IMR-90 (cell line): ENCODE results near the gene PMPCA. TPM values are rescaled to one million over a fixed set of nuclear protein-coding genes. Genes with fewer than 3 reads are reported as not detected.

Experiments used
- ATAC-seq: fragments of 200-7000 bp; cut with Tn5 transposase; 2 replicates; pipeline ENCODE4 v1.9.1; 2020; ENCODE audit warnings: low read depth, mild to moderate bottlenecking, moderate library complexity
- BruUV-seq: library from RNA; stranded (reverse); fragments of 400-500 nt; replicated peaks from 2 replicates; lab custom pipeline; 2021; lab: Mats Ljungman, UMichigan
- CTCF ChIA-PET: fragments of 300-600 bp; formaldehyde crosslinking; extraction: SDS; loops from one replicate; lab custom pipeline; 2021; ENCODE audit warnings: antibody characterized with exemption; lab: Yijun Ruan, JAX
- POLR2A ChIA-PET: fragments of 300-600 bp; sonication (Branson Sonifier 250); formaldehyde crosslinking; loops from one replicate; lab custom pipeline; 2022; ENCODE audit warnings: antibody characterized with exemption; ENCODE audit not compliant: unreplicated experiment; lab: Charles Lee
- DNase-seq: peaks from one replicate; pipeline ENCODE4 v3.0.0; 2013
- H2AFZ ChIP-seq: replicated peaks from 2 replicates; pipeline ENCODE3; 2013; ENCODE audit warnings: low read length, mild to moderate bottlenecking; ENCODE audit not compliant: poor library complexity
- H2AK5ac ChIP-seq: 2 replicates; pipeline ENCODE4 v1.6.1; 2013; ENCODE audit warnings: low read depth, low read length, inconsistent platforms
- H2AK9ac ChIP-seq: replicated peaks from 2 replicates; pipeline ENCODE3; 2013; ENCODE audit warnings: mild to moderate bottlenecking, low read depth, low read length, moderate library complexity; ENCODE audit not compliant: poor library complexity
- H2BK120ac ChIP-seq: 2 replicates; pipeline ENCODE4 v1.6.1; 2013; ENCODE audit warnings: low read depth, low read length, inconsistent platforms
- H2BK15ac ChIP-seq: 3 replicates; pipeline ENCODE4 v1.6.1; 2013; ENCODE audit warnings: low read depth, low read length, inconsistent platforms
- H2BK20ac ChIP-seq: 2 replicates; pipeline ENCODE4 v1.6.1; 2013; ENCODE audit warnings: low read depth, mild to moderate bottlenecking, inconsistent platforms, low read length, moderate library complexity
- H2BK5ac ChIP-seq: 2 replicates; pipeline ENCODE4 v1.6.1; 2013; ENCODE audit warnings: mild to moderate bottlenecking, low read depth, low read length, inconsistent platforms; ENCODE audit not compliant: poor library complexity, severe bottlenecking
- H3K14ac ChIP-seq: replicated peaks from 2 replicates; pipeline ENCODE4 v1.6.1; 2013; ENCODE audit warnings: low read depth, low read length, inconsistent platforms
- H3K18ac ChIP-seq: 2 replicates; pipeline ENCODE4 v1.6.1; 2013; ENCODE audit warnings: low read depth, low read length, control low read depth
- H3K23ac ChIP-seq: 2 replicates; pipeline ENCODE4 v1.6.1; 2013; ENCODE audit warnings: low read depth, low read length, inconsistent platforms
- H3K27ac ChIP-seq: 2 replicates; pipeline ENCODE4 v1.5.1; 2013; ENCODE audit warnings: mild to moderate bottlenecking, control low read depth, low read length; ENCODE audit not compliant: insufficient read depth
- H3K27me3 ChIP-seq: 2 replicates; pipeline ENCODE4 v1.6.1; 2013; ENCODE audit warnings: low read length; ENCODE audit not compliant: control insufficient read depth, insufficient read depth
- H3K36me3 ChIP-seq: 2 replicates; pipeline ENCODE4 v1.6.1; 2013; ENCODE audit warnings: low read length, mixed read lengths; ENCODE audit not compliant: control insufficient read depth, insufficient read depth
- H3K4ac ChIP-seq: 2 replicates; pipeline ENCODE4 v1.6.1; 2013; ENCODE audit warnings: low read depth, low read length, inconsistent platforms
- H3K4me1 ChIP-seq: 2 replicates; pipeline ENCODE4 v1.6.1; 2013; ENCODE audit warnings: low read length, mixed read lengths; ENCODE audit not compliant: control insufficient read depth, insufficient read depth
- H3K4me2 ChIP-seq: 2 replicates; pipeline ENCODE4 v1.6.1; 2013; ENCODE audit warnings: low read depth, mild to moderate bottlenecking, control low read depth, low read length, moderate library complexity
- H3K4me3 ChIP-seq: 2 replicates; pipeline ENCODE4 v1.5.1; 2013; ENCODE audit warnings: low read depth, mild to moderate bottlenecking, control low read depth, low read length, moderate library complexity; ENCODE audit not compliant: insufficient read depth
- H3K56ac ChIP-seq: 2 replicates; pipeline ENCODE4 v1.6.1; 2013; ENCODE audit warnings: low read length, inconsistent platforms; ENCODE audit not compliant: insufficient read depth; ENCODE audit errors: extremely low read depth
- H3K79me1 ChIP-seq, 2 experiments: 2 replicates each; pipeline ENCODE4 v1.6.1; 2013; ENCODE audit warnings: low read length in 2 of 2, inconsistent platforms in 1 of 2, low read depth in 1 of 2
- H3K9ac ChIP-seq: 2 replicates; pipeline ENCODE4 v1.6.1; 2013; ENCODE audit warnings: low read depth, low read length, control low read depth
- H3K9me1 ChIP-seq: 2 replicates; pipeline ENCODE4 v1.6.1; 2013; ENCODE audit warnings: low read length, inconsistent platforms; ENCODE audit not compliant: insufficient read depth
- H3K9me3 ChIP-seq: 2 replicates; pipeline ENCODE4 v1.6.1; 2013; ENCODE audit warnings: low read length; ENCODE audit not compliant: control insufficient read depth, insufficient read depth
- H4K20me1 ChIP-seq: 2 replicates; pipeline ENCODE4 v1.6.1; 2013; ENCODE audit warnings: low read length, inconsistent platforms; ENCODE audit not compliant: insufficient read depth
- H4K5ac ChIP-seq: 2 replicates; pipeline ENCODE4 v1.6.1; 2013; ENCODE audit warnings: mild to moderate bottlenecking, low read depth, low read length, control low read depth
- H4K8ac ChIP-seq, 2 experiments: 2 replicates each; pipeline ENCODE4 v1.6.1; 2013; ENCODE audit warnings: low read depth in 2 of 2, low read length in 2 of 2, control low read depth in 1 of 2, inconsistent platforms in 1 of 2
- H4K91ac ChIP-seq: 2 replicates; pipeline ENCODE4 v1.6.1; 2013; ENCODE audit warnings: low read depth, low read length, inconsistent platforms; ENCODE audit not compliant: insufficient read depth
- BHLHE40 ChIP-seq: fragments of 150-350 bp; IDR thresholded peaks from 2 replicates; pipeline ENCODE4 v1.6.1; 2016; ENCODE audit warnings: mild to moderate bottlenecking, low read depth, low read length
- MAZ ChIP-seq: IDR thresholded peaks from 2 replicates; pipeline ENCODE4 v1.6.1; 2012; ENCODE audit warnings: low read depth, mild to moderate bottlenecking, low read length, improper control_type of control experiment, moderate library complexity, borderline replicate concordance
- SMC3 ChIP-seq: fragments of 150-350 bp; IDR thresholded peaks from 2 replicates; pipeline ENCODE4 v1.6.1; 2016; ENCODE audit warnings: low read depth, mild to moderate bottlenecking, antibody characterized with exemption, low read length, moderate library complexity
- WGBS, 2 experiments: methylation state at CpG; one replicate each; pipeline versions ENCODE4 v1.1.5 to v1.1.7; 2013; ENCODE audit warnings: missing lambda C conversion rate in 2 of 2; ENCODE audit not compliant: insufficient read length in 1 of 2; ENCODE audit errors: extremely low coverage in 2 of 2; 5-methylcytosine and 5-hydroxymethylcytosine counted together
- dilution Hi-C: fragments of 300-500 bp; cut with HindIII; formaldehyde crosslinking; loops from one replicate; pipeline ENCODE4 v1.14.3; 2018; ENCODE audit warnings: low sequenced_read_pairs; ENCODE audit not compliant: unreplicated experiment
- in situ Hi-C: fragments of 300-500 bp; cut with MboI; formaldehyde crosslinking; loops from 3 replicates; pipeline ENCODE4 v1.14.3; 2019; ENCODE audit warnings: low sequenced_read_pairs, inconsistent platforms, mixed read lengths
- intact Hi-C: fragments of 100-400 bp; cut with micrococcal nuclease; formaldehyde crosslinking; loops from 2 replicates; pipeline ENCODE4 v1.10.0; 2022
- polyA plus RNA-seq, 3 experiments: library from polyadenylated mRNA; depleted of rRNA; stranded (reverse); fragments of >200 nt; gene quantifications; 2 replicates each; pipeline ENCODE4 v1.2.3, GENCODE V29; 2012; ENCODE audit warnings: low replicate concordance in 1 of 3
- total RNA-seq: library from RNA; depleted of rRNA; stranded (reverse); fragments of >200 nt; gene quantifications from 2 replicates; pipeline ENCODE4 v1.2.3, GENCODE V29; 2012

PMPCA gene
- total and polyA plus RNA-seq, 2 of the 4 experiments (the other 2 are of a cell fraction) = 62.6 to 95.8 TPM

- H4K20me1 ChIP-seq = peaks cover 71% of the 10 kb centered on the region
- in situ Hi-C loops = no loop called here
- intact Hi-C loops = loop anchor here (2.0 kb wide), 1 partner anchor 45 kb away; the partner anchor contains the start of gene SEC16A
- H3K27ac ChIP-seq = peak overlapping the region; percentile 73
- H3K36me3 ChIP-seq = peaks cover 41% of the 10 kb centered on the region
- WGBS, 2 experiments = 20% methylated on average over 8 of the region's 37 CpGs; no CpG with 5 or more reads in 1 of the 2 experiments
- H3K9ac ChIP-seq = peak overlapping the region; percentile 89
- no peak overlapping the region for H2BK120ac ChIP-seq
- H2AK9ac ChIP-seq = peak overlapping the region; percentile 99
- peak overlapping the region; percentile 66 for H2AK5ac ChIP-seq
- no TSS peak for BruUV-seq
- peak overlapping the region; percentile 90 for H3K4me3 ChIP-seq
- no peaks in the 10 kb centered on the region for H3K9me3 ChIP-seq
- H4K91ac ChIP-seq = no peak overlapping the region
- no peak for TF ChIP-seq MAZ
- TF ChIP-seq SMC3 = no peak
- TF ChIP-seq BHLHE40 = no peak
- no peak overlapping the region for H4K5ac ChIP-seq
- H3K18ac ChIP-seq = no peak overlapping the region
- H4K8ac ChIP-seq = peak overlapping the region in 1 of 2 experiments; percentile 11; a peak in 2 of 4 replicates
- no peak overlapping the region for H3K56ac ChIP-seq
- peaks cover 7% of the 10 kb centered on the region for H3K4me1 ChIP-seq
- H2BK15ac ChIP-seq = no peak overlapping the region
- peak overlapping the region; percentile 61; the same call in 1 of the 2 replicates for H3K4ac ChIP-seq
- ATAC-seq (no peak), DNase-seq (peak; percentile 36)
- no peaks in the 10 kb centered on the region for H3K27me3 ChIP-seq
- peaks cover 8% of the 10 kb centered on the region; the same call in 1 of the 2 replicates for H3K9me1 ChIP-seq
- peaks cover 6 to 70% of the 10 kb centered on the region in 2 experiments for H3K79me1 ChIP-seq
- H3K4me2 ChIP-seq = peak overlapping the region; percentile 87
- H2BK5ac ChIP-seq = no peak overlapping the region
- H3K14ac ChIP-seq = peak overlapping the region; percentile 85
- dilution Hi-C loops = no loop called here
- H2BK20ac ChIP-seq = no peak overlapping the region
- H2AFZ ChIP-seq = peak overlapping the region; percentile 93
- peak overlapping the region; percentile 92 for H3K23ac ChIP-seq
- ChIA-PET CTCF (interaction anchor here (1.1 kb wide), 1 partner anchor 36 kb away, joined by 3 read pairs; no protein-coding TSS in a partner anchor), POLR2A (no interaction called here)
Measured at GRCh38 chr9:136437839-136438547, 27.5 kb downstream of the PMPCA start.
